ENCODE measurements around the gene HDAC9.

The HDAC9 gene

DNA sequence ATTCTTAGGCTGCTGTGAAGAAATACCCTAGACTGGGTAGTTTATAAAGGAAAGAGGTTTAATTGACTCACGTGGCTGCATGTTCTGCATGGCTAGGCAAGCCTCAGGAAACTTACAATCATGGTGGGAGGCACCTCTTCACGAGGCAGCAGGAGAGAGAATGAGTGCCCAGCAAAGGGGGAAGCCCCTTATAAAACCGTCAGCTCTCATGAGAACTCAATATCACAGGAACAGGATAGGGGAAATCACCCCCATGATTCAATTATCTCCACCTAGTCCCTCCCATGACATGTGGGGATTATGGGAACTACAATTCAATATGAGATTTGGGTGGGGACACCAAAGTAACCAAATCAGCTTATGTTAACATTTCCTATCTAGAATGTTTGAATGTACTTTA lies 362.7 kb downstream of the HDAC9 start:
- FAIRE-seq: no peak

- FAIRE-seq: no peak
Observed at GRCh38 chr7:18859318-18859717, 363.8 kb downstream of the HDAC9 start.

DNA sequence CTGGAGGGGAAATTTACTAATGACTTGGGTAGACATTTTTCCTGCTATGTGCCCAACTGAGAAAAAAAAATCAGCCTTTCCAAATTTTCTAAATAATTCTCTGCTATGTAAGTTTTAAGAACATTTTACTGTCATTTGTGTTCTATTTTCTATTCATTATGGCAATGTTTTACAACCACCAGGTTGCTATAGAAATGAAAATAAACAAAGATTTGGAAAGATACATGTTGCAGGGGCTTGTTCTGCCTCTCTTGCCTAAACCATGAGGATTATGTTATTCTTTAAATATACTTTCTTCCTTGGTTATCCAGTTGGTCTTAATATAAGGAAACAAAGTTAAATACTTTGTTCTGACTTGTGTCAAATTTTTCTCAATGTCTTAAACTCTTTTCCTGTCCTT lies 364.7 kb downstream of the HDAC9 start:
- no peak for FAIRE-seq

DNA sequence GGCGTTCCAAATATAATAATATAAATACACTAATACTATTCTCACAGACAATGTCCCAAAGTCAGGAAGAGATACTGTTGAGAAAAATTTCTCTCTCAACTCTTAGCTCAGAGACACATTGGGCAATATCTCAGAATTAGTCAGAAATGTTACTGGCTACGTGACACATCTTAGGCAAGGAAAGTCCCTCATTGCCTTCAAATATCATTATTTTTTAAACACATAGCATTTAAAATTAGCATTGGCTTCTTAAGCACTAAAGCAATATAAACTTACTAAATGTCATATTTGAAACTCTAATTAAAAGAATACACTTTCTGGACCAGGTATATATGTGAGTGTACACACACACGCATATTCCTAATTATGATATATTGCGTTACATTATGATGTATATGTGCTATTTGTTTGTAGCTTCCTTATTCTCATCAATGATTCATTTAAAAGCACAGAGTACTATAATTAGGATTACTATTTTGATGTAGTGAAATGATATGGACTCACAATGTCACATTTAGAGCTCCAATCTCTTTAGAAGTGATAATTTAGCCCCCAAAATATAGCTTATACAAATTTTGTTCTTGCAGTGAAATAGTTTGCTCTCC lies 366.1 kb downstream of the HDAC9 start:
- FAIRE-seq: no peak

DNA sequence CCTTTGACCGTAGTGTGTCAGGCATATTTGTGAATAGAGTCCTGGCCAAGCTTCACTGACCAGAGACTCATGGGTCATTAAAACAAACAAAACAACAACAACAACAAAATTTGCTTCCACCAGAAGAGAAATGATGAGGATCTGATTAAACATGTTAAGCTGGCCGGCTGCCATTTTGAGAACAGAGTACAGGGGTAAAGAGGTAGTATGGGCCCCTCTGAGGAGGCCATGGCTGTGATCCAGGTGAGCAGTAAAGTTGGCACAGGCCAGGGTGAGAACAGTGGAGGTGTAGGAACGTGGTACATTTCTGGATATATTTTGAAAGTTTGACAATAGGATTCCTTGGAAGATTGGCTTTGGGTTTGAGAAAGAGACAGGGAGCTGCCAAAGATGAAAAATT lies 369.4 kb downstream of the HDAC9 start:
- no peak for FAIRE-seq

DNA sequence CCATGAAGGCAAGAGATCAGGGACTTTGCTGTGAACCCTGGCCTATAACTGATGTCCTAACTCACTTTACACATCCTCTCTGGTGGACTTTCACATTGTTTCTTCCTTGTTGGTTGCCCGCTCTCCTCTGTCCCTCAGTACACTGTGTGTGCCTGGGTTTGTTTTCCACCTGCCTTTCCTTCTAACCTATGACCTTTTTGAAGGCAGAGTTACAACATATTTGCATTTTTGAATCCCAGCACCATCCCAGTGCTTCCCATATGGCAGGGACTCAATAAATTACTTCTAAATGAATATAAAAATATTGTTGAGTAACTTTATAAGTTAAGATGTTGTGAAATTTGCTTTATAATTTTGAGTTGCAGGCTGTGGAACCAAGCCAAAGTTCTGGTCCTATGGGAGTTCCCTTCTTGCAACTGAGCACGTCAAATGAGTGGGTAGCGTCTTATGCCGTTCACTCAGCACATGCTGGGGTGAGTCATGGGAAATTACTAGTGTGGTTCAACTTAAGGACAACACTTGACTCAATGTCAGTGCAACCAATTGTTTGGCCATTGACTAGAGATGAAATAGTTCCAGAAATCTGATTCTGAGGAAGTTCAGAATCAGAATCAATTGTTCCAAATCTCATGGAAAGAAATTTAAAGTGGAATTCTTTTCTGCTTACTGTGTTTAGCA lies 370.9 kb downstream of the HDAC9 start:
- FAIRE-seq: no peak

GRCh38 chr7:18872344-18872743 lies 376.8 kb downstream of the HDAC9 start:
- no peak for FAIRE-seq

DNA sequence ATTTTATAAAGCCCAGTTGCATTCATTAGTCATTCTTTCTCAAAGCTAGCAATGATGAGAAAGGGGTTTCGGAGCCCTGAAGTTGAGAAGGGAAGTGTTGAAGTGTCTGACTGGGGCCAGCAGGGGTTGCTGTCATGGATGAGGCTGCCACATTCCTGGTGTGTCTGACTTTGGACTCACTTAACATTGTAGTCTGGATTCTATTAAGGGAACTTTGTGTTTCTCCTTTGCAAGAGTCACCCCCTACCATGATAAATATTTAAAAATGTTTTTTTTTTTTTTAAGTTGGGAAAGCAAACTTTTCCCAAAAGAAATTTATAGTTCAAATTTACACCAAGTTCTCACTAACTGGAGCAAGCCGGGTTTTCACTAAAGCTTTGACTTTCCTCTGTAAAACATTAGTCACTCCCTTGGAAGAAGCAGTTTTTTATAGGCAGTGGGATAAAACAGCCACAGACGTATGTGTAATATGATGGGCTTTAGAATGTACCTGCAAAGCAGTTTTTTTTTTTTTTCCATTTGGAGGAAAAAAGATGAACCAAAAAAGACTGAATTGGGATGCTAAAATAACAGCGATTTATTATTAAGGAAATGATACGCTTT lies 378.3 kb downstream of the HDAC9 start:
- no peak for FAIRE-seq

- FAIRE-seq: no peak
Observed at GRCh38 chr7:18874880-18875279, 379.3 kb downstream of the HDAC9 start.

- no peak for FAIRE-seq
Observed at GRCh38 chr7:18877874-18878273, 382.3 kb downstream of the HDAC9 start.

DNA sequence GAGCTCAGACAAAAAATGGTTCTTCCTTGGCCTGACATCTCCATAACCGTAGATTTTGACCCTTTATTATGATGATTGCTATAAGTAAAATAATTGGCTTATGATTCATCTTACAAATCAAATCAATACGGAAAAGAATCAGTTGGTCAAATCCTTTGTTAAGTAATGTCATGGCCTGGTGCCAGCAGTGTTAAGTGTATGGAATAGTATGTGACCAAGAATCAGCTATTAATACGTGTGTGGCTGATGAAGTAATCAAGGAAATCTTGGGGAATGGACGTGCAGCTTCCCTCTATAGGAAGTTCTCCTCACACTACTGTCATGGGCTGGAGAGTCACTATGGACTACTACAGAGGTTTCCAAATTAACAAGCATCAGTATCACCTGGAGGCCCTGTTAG lies 391.3 kb downstream of the HDAC9 start:
- no peak for FAIRE-seq

GRCh38 chr7:18889436-18889835 lies 393.9 kb downstream of the HDAC9 start:
- no peak for FAIRE-seq

GRCh38 chr7:18890134-18890533 lies 394.6 kb downstream of the HDAC9 start:
- FAIRE-seq: no peak

GRCh38 chr7:18890885-18891621 lies 395.5 kb downstream of the HDAC9 start:
- FAIRE-seq: no peak

GRCh38 chr7:18893156-18893555 lies 397.6 kb downstream of the HDAC9 start:
- FAIRE-seq: no peak

DNA sequence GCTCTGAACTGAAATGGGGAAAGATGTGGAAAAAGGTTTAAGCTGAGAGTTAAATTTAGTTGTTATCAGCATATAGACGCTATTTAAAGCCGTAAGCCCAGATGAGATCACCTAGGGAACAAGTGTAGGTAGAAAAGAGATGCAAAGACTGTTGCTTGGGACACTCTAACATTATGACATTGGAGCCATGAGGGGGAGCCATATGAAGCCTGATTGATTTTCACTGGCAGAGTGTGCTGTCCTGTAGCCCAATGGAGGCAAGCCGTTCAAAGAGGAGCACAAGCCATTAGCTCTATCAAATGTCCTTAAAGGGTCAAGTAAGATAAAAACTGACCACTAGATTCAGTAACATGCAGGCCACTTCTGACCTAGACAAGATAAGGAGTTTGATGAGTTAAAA lies 398.6 kb downstream of the HDAC9 start:
- FAIRE-seq: no peak

GRCh38 chr7:18895456-18895855 lies 399.9 kb downstream of the HDAC9 start:
- peak; percentile 69 for FAIRE-seq

DNA sequence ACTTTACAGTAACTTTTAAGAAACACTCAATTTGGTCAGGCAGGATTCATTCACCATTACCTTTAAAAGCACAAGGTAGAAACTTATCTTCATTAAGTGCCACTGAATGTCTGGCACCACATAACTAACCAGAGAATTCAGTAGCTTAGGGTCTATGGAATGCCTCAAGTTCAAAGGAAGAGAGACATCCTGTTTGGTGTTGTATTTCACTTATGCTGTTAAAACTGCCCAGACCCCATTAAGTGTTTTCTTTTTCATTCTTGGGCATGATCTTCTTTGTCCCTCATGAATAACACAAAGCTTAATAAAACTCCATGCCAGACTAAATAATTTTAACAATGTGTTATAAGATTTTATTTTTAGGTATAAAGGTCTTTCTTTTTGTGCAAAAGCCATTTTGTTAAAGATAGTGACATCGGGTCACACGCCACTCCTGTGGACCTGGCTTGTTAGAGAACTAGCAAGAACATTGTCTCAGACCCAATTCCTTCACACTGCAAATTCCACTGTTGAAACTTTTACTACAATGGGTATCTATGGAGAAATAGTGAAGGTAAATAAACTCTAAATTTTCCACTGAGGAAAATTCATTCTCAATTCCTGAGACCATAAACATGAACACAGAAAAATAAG lies 400.9 kb downstream of the HDAC9 start:
- FAIRE-seq: peak; percentile 36

GRCh38 chr7:18900236-18900635 lies 404.7 kb downstream of the HDAC9 start:
- FAIRE-seq: no peak

- FAIRE-seq: no peak
Observed at GRCh38 chr7:18900803-18901202, 405.3 kb downstream of the HDAC9 start.

GRCh38 chr7:18901351-18901750 lies 405.8 kb downstream of the HDAC9 start:
- no peak for FAIRE-seq

DNA sequence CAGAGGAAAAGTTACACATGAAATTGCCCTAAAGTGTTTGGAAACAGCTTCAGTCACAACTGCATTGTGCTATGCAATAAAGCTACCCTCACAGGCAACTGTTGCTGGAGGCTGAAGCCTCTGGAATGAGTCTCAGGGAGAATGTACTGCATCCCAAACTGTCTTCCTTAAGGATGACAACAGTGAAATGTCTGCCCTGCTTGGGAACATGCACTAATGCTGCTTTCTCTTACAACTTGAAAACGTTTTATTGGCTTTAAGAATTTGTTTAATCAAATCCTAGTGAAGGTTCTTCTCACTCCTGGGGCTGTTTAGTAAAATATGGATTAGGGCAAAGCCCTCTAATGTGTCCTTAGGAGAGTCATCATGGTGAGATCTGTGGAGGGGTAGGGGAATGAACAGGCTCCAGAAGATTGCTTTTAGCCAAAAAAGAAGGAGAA lies 406.5 kb downstream of the HDAC9 start:
- FAIRE-seq: no peak

DNA sequence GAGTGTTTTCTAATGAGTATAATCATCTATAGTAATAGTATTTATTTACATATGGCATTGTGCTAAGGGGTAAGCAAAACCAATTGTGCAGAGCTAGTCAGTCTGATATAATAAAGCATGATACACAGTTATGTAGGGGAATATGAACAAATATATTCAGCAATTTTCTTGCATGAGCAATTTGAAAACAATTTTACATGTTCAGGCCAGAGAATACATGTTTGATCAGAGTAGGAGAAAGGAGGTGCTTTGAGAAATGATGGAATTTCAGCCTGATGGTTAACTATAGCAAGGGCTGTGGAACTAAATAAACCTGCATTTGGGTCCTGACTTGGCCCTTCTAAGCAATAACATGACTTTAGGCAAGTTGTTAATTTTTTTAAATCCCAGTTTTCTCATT lies 407.3 kb downstream of the HDAC9 start:
- FAIRE-seq: no peak
